Hematopoietic multipotent progenitor cell (in vitro differentiated cells): ENCODE measurements around the gene DLGAP1. TPM values are rescaled to one million over a fixed set of nuclear protein-coding genes. Genes with fewer than 3 reads are reported as not detected.

Experiments
- DNase-seq, 3 donors: peaks; one replicate each; pipeline ENCODE4 v3.0.0-alpha.2; 2011 to 2015; ENCODE audit warnings: low read depth in 2 of 3, low spot score in 2 of 3
- total RNA-seq: library from RNA; depleted of rRNA; stranded (reverse); fragments of >200 nt; gene quantifications from one replicate; pipeline ENCODE4 v1.2.3, GENCODE V29; 2012

The DLGAP1 gene
- total RNA-seq, 1 donor: 0.27 TPM

DNA sequence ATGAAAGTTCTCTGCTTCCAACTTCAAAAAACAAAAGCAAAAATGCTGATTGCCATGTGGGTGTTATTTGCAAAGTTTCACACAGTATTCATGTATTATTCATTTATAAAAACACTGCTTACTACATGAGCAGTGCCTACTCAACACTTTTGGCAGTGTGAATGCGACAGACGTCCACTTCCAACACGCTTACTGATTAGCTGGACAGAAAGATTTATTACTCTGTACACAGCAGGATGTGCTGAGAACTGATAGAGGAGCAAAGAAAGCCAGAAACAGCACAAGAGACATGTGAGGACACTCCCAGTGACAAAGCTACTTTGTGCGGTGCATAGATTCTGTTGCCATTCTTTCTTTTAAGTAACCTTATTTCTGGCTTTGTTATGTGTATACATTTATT lies 258.8 kb downstream of the DLGAP1 start:
- no peak for DNase-seq

GRCh38 chr18:4193086-4193485 lies 262.0 kb downstream of the DLGAP1 start:
- DNase-seq: no peak

- no peak for DNase-seq
These were observed 273.1 kb downstream of the DLGAP1 start for GRCh38 chr18:4181882-4182568.

DNA sequence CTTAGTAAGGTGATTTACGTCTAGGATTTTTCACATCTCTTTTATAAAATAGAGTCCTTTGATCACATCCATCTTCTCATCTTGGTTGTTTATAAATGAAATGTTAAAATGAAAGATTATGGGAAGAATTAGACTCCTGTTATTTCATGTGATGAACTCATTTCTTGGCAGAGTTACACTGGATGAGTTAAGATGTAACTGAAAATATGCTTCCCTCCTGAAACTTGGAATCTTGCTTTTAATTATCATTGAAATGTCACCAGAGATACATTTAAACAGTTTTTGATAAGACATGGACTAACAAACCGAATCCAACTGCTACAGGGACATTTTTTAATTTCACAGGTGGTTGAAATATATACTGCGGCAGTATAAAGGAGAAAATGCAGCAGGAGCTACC lies 274.0 kb downstream of the DLGAP1 start:
- no peak for DNase-seq

- no peak for DNase-seq
These were observed 282.7 kb downstream of the DLGAP1 start for GRCh38 chr18:4172196-4173100.

- DNase-seq: no peak
These were observed 297.8 kb downstream of the DLGAP1 start for GRCh38 chr18:4157352-4157751.

GRCh38 chr18:4146797-4147196 lies 308.3 kb downstream of the DLGAP1 start:
- no peak for DNase-seq

DNA sequence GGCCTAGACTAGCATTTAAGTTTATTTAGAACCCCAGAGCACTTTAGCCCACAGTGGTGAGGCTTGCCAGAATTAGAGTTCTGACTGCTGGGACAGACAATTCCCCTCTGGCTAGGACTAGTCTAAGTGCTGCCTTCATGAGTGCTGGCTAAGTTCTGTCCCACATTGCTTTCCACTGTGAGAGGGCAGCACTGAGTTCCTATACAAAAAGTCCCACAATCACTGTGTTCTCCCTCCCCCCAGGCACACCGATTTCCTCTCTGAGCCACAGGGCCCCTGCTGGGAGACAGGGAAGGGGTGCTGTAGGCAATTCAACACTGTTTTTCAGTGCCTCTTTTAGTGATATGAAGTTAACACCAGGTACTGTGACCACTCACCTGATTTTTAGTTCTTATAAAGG lies 310.9 kb downstream of the DLGAP1 start:
- DNase-seq: no peak

DNA sequence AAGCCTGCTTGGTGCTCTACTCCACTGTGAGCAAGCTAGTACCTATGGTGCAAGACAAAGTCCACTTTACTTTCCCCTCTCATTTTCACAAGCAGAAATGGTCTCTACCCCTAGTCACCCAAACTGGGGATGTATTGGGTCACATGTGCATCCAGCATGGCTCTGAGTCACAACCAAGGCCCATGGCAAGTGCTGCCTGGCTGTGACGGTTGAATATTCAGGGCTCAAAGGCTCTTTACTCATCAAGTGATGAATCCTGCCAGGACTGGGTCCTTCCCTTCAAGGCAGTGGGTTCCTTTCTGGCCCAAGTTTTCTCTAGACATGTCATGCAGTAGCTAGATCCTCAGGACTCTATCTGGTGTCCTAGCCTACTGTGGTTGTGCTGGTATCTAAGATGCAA lies 311.5 kb downstream of the DLGAP1 start:
- DNase-seq: no peak

DNA sequence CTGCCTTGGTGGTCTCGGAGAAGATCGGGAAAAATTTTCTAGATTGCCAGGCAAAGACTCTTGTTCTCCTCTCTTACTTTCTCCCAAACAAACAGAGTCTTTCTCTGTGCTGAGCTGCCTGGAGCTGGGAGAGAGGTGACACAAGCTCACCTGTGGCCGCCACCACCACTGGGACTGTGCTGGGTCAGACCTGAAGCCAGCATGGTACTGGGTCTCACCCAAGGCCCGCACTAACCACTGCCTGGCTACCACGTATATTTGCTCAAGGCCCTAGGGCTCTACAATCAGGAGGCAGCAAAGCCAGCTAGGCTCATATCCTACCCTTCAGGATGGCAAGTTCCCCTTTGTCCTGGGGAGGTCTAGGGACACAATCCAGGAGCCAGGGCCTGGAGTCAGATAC lies 312.2 kb downstream of the DLGAP1 start:
- DNase-seq: no peak

- no peak for DNase-seq
These were observed 320.4 kb downstream of the DLGAP1 start for GRCh38 chr18:4134700-4135099.

DNA sequence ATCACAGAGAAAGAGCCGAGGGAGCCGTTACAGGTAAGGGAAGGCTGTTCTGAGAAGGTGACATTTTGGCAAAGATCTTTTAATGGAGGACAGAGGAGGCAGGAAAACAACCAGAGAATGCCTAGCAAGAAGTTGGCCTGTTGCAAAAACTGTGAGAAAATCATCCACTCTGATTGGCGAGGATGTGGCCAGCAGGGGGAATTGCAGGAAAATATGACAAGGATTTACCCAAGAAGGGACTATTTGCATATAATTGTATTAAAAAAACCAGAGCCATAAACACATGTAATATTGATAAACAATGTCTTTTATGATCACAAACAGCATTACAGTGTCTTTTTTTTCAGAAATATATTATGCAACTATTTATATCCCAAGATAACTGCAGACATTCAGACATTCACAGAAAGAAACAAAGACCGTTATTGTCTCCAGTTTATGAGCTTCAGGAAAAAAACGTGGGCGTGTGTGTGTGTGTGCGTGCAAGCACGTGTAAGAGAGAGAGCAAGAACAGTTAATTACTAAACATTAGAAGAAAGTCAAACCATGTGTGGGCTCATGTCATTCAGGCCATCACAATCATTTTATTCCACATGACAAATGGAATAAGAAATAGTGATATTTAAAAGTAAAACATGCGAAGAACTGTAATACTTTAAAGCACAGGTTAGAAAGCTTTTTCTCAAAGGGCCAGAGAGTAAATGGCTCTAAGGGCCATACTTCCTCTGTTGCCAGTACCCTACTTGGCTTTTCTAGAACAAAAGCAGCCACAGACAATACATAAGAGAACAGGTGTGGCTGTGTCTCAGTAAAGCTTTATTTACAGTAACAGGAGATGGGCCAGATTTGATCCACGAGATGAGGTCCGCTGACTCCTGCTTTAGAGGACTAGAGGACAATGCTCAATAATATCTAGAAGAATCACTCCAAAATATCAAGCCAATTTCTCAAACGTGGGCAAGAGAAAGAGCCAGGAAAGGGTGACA lies 324.1 kb downstream of the DLGAP1 start:
- no peak for DNase-seq

DNA sequence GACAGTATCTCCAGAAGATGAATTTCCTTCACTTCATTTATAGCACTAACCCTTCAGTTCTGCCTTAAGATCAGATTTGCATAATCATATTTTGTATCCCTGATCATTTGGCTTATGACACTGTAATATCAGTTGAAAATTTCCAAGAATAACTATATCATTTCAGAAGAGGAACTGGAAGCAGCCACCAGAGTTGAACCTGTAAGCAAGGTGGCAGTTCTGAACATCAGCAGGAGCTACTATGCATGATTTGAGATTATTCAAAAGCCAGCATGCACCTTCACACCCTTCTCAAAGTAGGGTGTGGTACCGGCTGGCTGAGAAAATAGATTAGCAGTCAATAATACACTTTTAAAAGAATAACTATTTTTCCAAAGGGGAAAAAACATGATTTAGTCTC lies 328.2 kb downstream of the DLGAP1 start:
- no peak for DNase-seq

- DNase-seq: no peak
These were observed 329.4 kb downstream of the DLGAP1 start for GRCh38 chr18:4125627-4126230.

DNA sequence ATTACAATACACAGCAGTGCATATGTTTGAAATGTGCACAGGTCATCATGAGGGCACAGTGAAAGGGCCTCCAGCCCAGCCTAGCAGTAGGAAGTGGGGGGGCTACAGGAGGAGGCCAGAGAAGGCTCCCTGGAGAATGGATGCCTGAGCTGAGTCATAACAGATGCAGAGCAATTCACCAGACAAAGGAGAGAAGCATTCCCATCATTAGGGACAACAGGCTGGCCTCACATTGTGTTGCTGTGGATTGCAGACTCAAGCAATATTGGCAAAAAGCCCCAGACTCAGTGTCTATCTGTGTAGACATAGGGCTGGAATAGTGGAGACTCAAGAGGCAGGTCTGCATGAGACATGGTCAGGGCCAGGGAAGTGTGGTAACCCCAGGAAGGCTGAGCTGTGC lies 329.9 kb downstream of the DLGAP1 start:
- DNase-seq: no peak

- DNase-seq: no peak
These were observed 335.3 kb downstream of the DLGAP1 start for GRCh38 chr18:4119813-4120212.

- no peak for DNase-seq
These were observed 335.9 kb downstream of the DLGAP1 start for GRCh38 chr18:4119127-4119648.

GRCh38 chr18:4108016-4108415 lies 347.1 kb downstream of the DLGAP1 start:
- no peak for DNase-seq

- DNase-seq: no peak
These were observed 348.0 kb downstream of the DLGAP1 start for GRCh38 chr18:4107049-4107467.

GRCh38 chr18:4106407-4107033 lies 348.6 kb downstream of the DLGAP1 start:
- peak; percentile 3 to 72 (median 43) for DNase-seq
